Activated T-cell treated with anti-CD3 and anti-CD28 coated beads for 1 hour (primary cell): Measurements from ENCODE around the gene SPHK1.

ENCODE experiments used
- DNase-seq: peaks from one replicate; pipeline ENCODE4 v3.0.0-alpha.2; 2020; ENCODE audit warnings: low read depth

The SPHK1 gene

GRCh38 chr17:76433693-76434092, 49.3 kb downstream of the SPHK1 start:
- no peak for DNase-seq

- no peak for DNase-seq
Measured at GRCh38 chr17:76434870-76435269, 50.5 kb downstream of the SPHK1 start.

GRCh38 chr17:76435751-76436150, 51.3 kb downstream of the SPHK1 start:
- DNase-seq = no peak
